ENCODE results near the gene CDH10. TPM values are rescaled to one million over a fixed set of nuclear protein-coding genes. Genes with fewer than 3 reads are reported as not detected.

CDH10 gene
- total and polyA plus RNA-seq, 2 donors (not counting 1 experiment from before 2014, with no cell fraction given), result not detected

- H3K4me3 Mint-ChIP-seq, result no peak overlapping the region
- TF ChIP-seq CTCF (IDR thresholded peaks at IDR 0.05) (no peak), EZH2 (IDR thresholded peaks at IDR 0.05; ENCODE audit: borderline replicate concordance, insufficient read depth, low read depth, low read length, poor library complexity, severe bottlenecking) (no peak)
- no peaks in the 10 kb centered on the region for H3K36me3 ChIP-seq (replicated peaks in 1 of 2; ENCODE audit: control extremely low read depth in 1 of 2, control insufficient read depth in 1 of 2, extremely low read depth in 1 of 2, insufficient read depth in 2 of 2, low read length in 1 of 2)
- no peaks in the 10 kb centered on the region for H4K20me1 ChIP-seq (ENCODE audit: control insufficient read depth, insufficient read depth, low read length, poor library complexity, severe bottlenecking)
- H3K4me2 ChIP-seq (replicated peaks; ENCODE audit: low read depth, low read length, poor library complexity, severe bottlenecking), result no peak overlapping the region
- intact Hi-C loops (cut with micrococcal nuclease), result no loop called here
- POLR2A ChIA-PET, result no interaction called here
- WGBS (ENCODE audit: insufficient coverage), result no CpG with 5 or more reads among the region's 3 CpGs
- no peak overlapping the region for H3K4me3 ChIP-seq (ENCODE audit: control extremely low read depth in 1 of 5, extremely low read depth in 1 of 5, insufficient read depth in 1 of 5, low read depth in 2 of 5, low read length in 4 of 5)
- no peaks in the 10 kb centered on the region for H3K27me3 Mint-ChIP-seq
- no peaks in the 10 kb centered on the region for H3K9me3 ChIP-seq (ENCODE audit: control extremely low read depth in 1 of 3, control insufficient read depth in 2 of 3, insufficient read depth in 1 of 3, low read length in 2 of 3)
- H3K4me1 Mint-ChIP-seq, result no peaks in the 10 kb centered on the region
- H3K9me3 Mint-ChIP-seq (ENCODE audit: insufficient read depth), result no peaks in the 10 kb centered on the region
- no peaks in the 10 kb centered on the region for H3K79me2 ChIP-seq (ENCODE audit: control insufficient read depth, insufficient read depth, low read length)
- DNase-seq, result no peak
- H3K27me3 ChIP-seq (replicated peaks in 1 of 4; ENCODE audit: control extremely low read depth in 1 of 4, control insufficient read depth in 3 of 4, insufficient read depth in 4 of 4, low read length in 3 of 4), result no peaks in the 10 kb centered on the region
- no peak overlapping the region for H2AFZ ChIP-seq (ENCODE audit: insufficient read depth, low read depth, low read length, poor library complexity, severe bottlenecking)
- H3K9ac ChIP-seq (ENCODE audit: low read length), result no peak overlapping the region
- no peaks in the 10 kb centered on the region for H3K4me1 ChIP-seq (ENCODE audit: control insufficient read depth in 2 of 2, insufficient read depth in 2 of 2, low read length in 2 of 2)
- no peak overlapping the region for H3K27ac Mint-ChIP-seq
- no peak overlapping the region for H3K27ac ChIP-seq (ENCODE audit: low read length in 2 of 2)
- CTCF ChIA-PET, result no interaction called here
- no peak for ATAC-seq (ENCODE audit: low read depth)
These were observed 152.5 kb downstream of the CDH10 start for GRCh38 chr5:24492229-24492628.

GRCh38 chr5:24491490-24491889, 153.3 kb downstream of the CDH10 start:
- 75% methylated on average over 3 of the region's 3 CpGs for WGBS (ENCODE audit: insufficient coverage)
- CTCF ChIA-PET, result no interaction called here
- POLR2A ChIA-PET, result no interaction called here
- H3K27ac Mint-ChIP-seq, result no peak overlapping the region
- H3K27me3 ChIP-seq (replicated peaks in 1 of 4; ENCODE audit: control extremely low read depth in 1 of 4, control insufficient read depth in 3 of 4, insufficient read depth in 4 of 4, low read length in 3 of 4), result no peaks in the 10 kb centered on the region
- H3K36me3 ChIP-seq (replicated peaks in 1 of 2; ENCODE audit: control extremely low read depth in 1 of 2, control insufficient read depth in 1 of 2, extremely low read depth in 1 of 2, insufficient read depth in 2 of 2, low read length in 1 of 2), result no peaks in the 10 kb centered on the region
- no peaks in the 10 kb centered on the region for H3K4me1 ChIP-seq (ENCODE audit: control insufficient read depth in 2 of 2, insufficient read depth in 2 of 2, low read length in 2 of 2)
- no peak overlapping the region for H3K4me3 ChIP-seq (ENCODE audit: control extremely low read depth in 1 of 5, extremely low read depth in 1 of 5, insufficient read depth in 1 of 5, low read depth in 2 of 5, low read length in 4 of 5)
- no peak overlapping the region for H3K4me3 Mint-ChIP-seq
- TF ChIP-seq EZH2 (IDR thresholded peaks at IDR 0.05; ENCODE audit: borderline replicate concordance, insufficient read depth, low read depth, low read length, poor library complexity, severe bottlenecking), result no peak
- no peaks in the 10 kb centered on the region for H3K27me3 Mint-ChIP-seq
- H4K20me1 ChIP-seq (ENCODE audit: control insufficient read depth, insufficient read depth, low read length, poor library complexity, severe bottlenecking), result no peaks in the 10 kb centered on the region
- no peaks in the 10 kb centered on the region for H3K4me1 Mint-ChIP-seq
- DNase-seq (no peak), ATAC-seq (ENCODE audit: low read depth) (no peak)
- H2AFZ ChIP-seq (ENCODE audit: insufficient read depth, low read depth, low read length, poor library complexity, severe bottlenecking), result no peak overlapping the region
- intact Hi-C loops (cut with micrococcal nuclease), result no loop called here
- no peak overlapping the region for H3K4me2 ChIP-seq (replicated peaks; ENCODE audit: low read depth, low read length, poor library complexity, severe bottlenecking)
- H3K79me2 ChIP-seq (ENCODE audit: control insufficient read depth, insufficient read depth, low read length), result no peaks in the 10 kb centered on the region
- no peak overlapping the region for H3K27ac ChIP-seq (ENCODE audit: low read length in 2 of 2)
- no peak overlapping the region for H3K9ac ChIP-seq (ENCODE audit: low read length)
- H3K9me3 ChIP-seq (ENCODE audit: control extremely low read depth in 1 of 3, control insufficient read depth in 2 of 3, insufficient read depth in 1 of 3, low read length in 2 of 3), result no peaks in the 10 kb centered on the region
- H3K9me3 Mint-ChIP-seq (ENCODE audit: insufficient read depth), result no peaks in the 10 kb centered on the region

Measured in B cell (primary cell).